ACC112 (cell line): ENCODE data around the gene GYPB.
"Not testable (repeated sequence)": the region's sequence is repeated elsewhere in the genome, so short reads cannot be mapped to it uniquely, and the experiment has no call there.

Source experiments
- H2AFZ ChIP-seq: fragments of 200-600 bp; sonication (generic); one replicate; pipeline ENCODE4 v1.6.0; 2017; ENCODE audit warnings: antibody characterized with exemption, low read length; ENCODE audit not compliant: unreplicated experiment
- H3K27ac ChIP-seq: fragments of 200-600 bp; sonication (generic); 2 replicates; pipeline ENCODE4 v1.5.1; 2014; ENCODE audit warnings: low read depth, mild to moderate bottlenecking, antibody characterized with exemption, low read length, moderate library complexity
- H3K27me3 ChIP-seq: fragments of 200-600 bp; sonication (generic); 2 replicates; pipeline ENCODE4 v1.6.1; 2014; ENCODE audit warnings: mild to moderate bottlenecking, antibody characterized with exemption, low read length, moderate library complexity, mixed read lengths; ENCODE audit not compliant: insufficient read depth
- H3K36me3 ChIP-seq: fragments of 200-600 bp; sonication (generic); 2 replicates; pipeline ENCODE4 v1.6.1; 2016; ENCODE audit warnings: mild to moderate bottlenecking, antibody characterized with exemption, low read length, moderate library complexity, mixed read lengths; ENCODE audit not compliant: insufficient read depth
- H3K4me1 ChIP-seq: fragments of 200-600 bp; sonication (generic); one replicate; pipeline ENCODE4 v1.6.1; 2016; ENCODE audit warnings: low read length, mixed read lengths; ENCODE audit not compliant: insufficient read depth, unreplicated experiment, control insufficient read depth
- H3K4me3 ChIP-seq: fragments of 200-600 bp; sonication (generic); 2 replicates; pipeline ENCODE4 v1.5.1; 2014; ENCODE audit warnings: mild to moderate bottlenecking, low read depth, low read length
- H3K79me2 ChIP-seq: fragments of 200-600 bp; sonication (generic); one replicate; pipeline ENCODE4 v1.6.0; 2016; ENCODE audit warnings: low read length; ENCODE audit not compliant: control insufficient read depth, unreplicated experiment, insufficient read depth

GYPB gene

DNA sequence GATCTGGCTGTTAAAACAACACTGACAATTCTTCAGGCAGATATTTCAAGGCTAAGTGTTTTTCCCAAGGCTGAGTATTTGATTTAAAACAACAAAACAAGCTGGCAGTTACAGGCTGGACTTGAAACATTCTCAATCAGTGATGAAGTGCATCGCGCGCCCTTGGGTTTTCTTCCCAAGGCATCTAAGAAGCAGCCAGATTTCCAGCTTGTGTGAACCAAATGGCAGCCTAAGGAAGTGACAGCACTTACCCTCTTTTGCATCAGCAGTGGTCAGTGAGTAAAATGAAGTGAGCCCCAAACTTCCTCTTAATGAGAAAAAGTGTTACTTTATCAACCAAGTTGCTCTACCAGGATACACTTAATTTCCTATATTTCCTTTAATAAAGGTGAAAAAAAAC, 12.2 kb upstream of the GYPB start:
- not testable (repeated sequence) for H3K4me1 ChIP-seq, H2AFZ ChIP-seq, H3K36me3 ChIP-seq

DNA sequence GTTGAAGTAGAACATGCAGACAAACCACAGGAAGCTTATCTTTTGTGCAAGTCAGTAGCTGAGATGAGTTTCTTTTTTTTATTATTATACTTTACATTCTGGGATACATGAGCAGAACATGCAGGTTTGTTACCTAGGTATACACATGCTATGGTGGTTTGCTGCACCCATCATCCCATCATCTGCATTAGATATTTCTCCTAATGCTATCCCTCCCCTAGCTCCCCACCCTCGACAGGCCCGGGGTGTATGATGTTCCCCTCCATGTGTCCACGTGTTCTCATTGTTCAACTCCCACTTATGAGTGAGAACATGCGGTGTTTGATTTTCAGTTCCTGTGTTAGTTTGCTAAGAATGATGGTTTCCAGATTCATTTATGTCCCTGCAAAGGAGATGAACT, 11.5 kb upstream of the GYPB start:
- H3K4me3 ChIP-seq, H3K36me3 ChIP-seq, H3K27ac ChIP-seq, H3K27me3 ChIP-seq, H3K79me2 ChIP-seq, H3K4me1 ChIP-seq, H2AFZ ChIP-seq: not testable (repeated sequence)

More for the DNA sequence above, 12.2 kb upstream of the GYPB start:
- not testable (repeated sequence) for H3K27ac ChIP-seq, H3K4me3 ChIP-seq, H3K27me3 ChIP-seq, H3K79me2 ChIP-seq

DNA sequence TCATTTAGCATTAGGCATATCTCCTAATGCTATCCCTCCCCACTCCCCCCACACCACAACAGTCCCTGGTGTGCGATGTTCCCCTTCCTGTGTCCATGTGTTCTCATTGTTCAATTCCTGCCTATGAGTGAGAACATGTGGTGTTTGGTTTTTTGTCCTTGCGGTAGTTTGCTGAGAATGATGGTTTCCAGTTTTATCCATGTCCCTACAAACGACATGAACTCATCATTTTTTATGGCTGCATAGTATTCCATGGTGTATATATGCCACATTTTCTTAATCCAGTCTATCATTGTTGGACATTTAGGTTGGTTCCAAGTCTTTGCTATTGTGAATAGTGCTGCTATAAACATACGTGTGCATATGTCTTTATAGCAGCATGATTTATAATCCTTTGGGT, 7.5 kb upstream of the GYPB start:
- H3K4me1 ChIP-seq, H3K36me3 ChIP-seq, H3K4me3 ChIP-seq, H3K27ac ChIP-seq, H3K27me3 ChIP-seq, H3K79me2 ChIP-seq, H2AFZ ChIP-seq: not testable (repeated sequence)

DNA sequence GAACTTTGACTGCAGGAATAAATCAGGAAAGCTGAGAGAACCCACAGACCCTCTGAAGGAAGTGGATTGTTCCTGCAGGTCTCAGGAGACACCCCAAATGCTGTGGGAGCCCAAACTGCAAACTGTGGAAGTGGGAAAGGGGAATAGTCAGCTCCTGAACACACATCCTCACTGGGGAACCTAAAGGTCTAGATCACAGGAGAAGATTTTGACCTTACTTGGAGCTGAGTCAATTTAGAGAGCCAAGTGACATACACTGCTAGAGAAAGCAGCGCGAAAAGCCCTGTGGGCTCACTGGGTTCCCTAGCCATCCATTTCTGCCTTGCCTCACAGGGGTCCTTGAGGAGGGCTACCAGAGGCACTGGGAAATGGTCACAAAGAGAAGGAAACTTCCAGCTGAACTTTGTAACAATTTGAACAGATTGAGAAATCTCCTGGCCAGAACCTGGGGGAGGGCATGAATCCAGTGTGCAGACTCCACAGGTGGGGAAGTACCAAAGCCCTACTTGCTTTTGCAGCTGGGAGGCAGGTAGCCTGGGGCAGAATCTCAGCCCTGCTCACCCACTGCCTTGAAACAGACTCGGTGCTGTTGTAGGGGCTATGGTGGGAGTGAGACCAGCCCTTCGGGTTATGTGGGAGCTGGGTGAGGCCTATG, 5.3 kb upstream of the GYPB start:
- H2AFZ ChIP-seq, H3K4me1 ChIP-seq, H3K4me3 ChIP-seq, H3K27ac ChIP-seq, H3K36me3 ChIP-seq, H3K27me3 ChIP-seq, H3K79me2 ChIP-seq: not testable (repeated sequence)

DNA sequence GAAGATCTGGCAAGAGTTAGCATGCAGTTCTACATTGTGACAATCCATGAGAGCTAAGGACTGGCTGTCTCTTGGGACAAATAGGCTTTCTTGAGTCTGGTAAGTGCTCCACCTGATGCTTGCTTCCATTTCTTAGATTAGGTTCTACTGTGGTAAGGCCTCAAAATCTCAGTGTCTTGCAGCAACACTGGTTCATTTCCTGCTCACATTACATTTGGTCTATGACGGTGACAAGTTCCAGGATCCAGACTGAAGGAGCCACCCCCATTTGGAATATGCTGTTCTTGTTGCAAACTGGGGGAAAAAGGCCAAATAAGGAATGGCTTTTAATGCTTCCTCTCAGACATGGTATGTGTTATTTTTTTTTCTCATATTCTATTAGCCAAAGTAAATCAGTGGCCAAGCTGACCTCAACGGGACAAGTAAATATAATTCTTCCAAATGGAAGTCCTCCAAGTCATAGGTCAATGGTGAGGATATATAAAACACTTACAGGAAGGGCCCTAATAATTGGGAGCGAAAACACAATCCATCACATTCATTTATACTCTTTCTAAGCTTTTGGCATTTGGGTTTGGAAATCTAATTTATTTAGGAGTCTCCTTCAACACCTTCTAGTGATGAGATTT, 3.7 kb upstream of the GYPB start:
- not testable (repeated sequence) for H3K4me3 ChIP-seq, H3K79me2 ChIP-seq, H2AFZ ChIP-seq, H3K27ac ChIP-seq, H3K36me3 ChIP-seq, H3K27me3 ChIP-seq, H3K4me1 ChIP-seq

DNA sequence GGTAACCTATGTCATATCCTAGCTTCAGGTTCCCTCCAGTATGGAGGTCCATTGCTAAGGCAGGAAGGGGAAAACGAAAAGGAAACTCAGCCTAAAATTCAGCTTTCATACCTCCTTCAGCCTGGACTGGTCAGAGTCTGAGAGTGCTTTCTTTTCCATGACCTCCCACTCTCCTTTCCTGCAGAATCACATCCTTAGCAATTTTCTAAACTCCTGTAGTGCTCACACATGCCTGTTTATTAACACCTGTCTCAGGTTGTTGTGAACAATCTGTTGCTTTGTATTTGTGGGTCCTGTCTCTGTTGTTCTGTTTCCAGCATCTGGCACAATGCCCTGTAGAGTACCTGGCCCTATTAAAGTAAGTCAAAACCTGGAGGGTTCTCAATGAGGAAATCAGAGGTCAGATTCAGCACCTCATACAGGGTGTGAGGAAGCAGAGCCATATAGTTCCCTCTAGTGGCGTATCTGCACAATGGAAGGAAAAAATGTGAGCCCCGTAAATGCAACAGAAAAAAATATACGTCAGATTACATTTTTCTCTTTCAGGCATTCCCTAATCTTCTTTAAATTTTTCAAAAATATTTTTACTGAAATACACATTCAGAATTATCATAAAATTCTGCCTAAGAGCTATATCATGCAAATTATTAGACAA, 2.3 kb upstream of the GYPB start:
- H3K4me3 ChIP-seq, H3K4me1 ChIP-seq, H3K36me3 ChIP-seq, H3K27ac ChIP-seq, H3K79me2 ChIP-seq, H2AFZ ChIP-seq, H3K27me3 ChIP-seq: not testable (repeated sequence)

DNA sequence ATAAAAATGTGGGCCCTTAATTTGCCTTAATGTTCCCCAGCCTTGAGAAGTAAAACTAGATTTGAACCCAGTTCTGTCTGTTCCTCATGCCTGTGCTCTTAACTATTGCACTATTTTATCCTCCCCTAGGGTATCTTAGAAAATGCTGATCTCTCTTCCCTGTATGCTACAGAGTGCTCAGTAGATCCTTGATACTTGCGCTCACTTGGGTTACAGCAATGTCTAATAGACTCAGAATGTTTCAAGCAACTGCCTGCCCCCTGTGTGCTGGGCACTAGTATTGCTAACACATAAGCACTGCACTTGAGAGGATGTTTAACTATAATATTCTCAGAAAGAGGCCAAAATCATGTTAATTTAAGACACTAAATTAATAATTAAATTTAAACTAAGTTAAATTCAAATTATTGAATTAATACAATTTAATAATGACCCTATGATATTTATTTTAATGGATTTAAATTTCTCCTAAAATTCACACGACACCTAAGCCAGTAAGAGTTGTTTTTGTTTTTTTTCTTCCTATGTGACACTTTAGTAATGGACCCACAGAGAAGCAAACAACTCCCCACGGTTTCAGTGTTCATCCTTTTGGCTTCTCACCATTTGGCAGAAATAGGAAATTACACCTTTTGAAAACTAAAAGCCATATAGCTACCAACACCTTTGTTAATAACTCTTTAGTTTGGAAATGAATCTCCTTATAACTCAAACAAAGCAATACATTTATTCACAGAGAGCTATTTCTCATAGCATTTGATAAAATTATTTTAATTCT, 768 bp downstream of the GYPB start:
- not testable (repeated sequence) for H2AFZ ChIP-seq, H3K4me3 ChIP-seq, H3K27me3 ChIP-seq, H3K79me2 ChIP-seq, H3K4me1 ChIP-seq, H3K27ac ChIP-seq, H3K36me3 ChIP-seq

DNA sequence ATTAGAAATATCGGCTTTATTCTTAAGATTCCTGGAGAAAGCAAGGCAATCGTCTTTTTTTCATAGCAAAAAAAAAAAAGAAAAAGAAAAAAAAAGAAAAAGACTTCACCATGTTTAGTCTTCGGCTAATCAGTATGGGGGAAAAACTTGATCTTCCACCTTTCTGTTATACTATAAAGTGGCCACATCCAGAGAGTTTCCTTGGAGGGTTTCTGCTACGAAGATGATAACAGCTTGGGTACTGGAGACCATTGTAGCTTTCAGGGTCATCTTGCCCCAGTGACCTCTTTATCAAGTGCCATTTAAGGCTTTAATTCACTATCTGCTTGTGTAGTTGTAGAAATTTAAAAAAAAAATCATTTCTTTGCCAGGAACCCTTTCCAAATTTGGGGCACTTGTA, 1.9 kb downstream of the GYPB start:
- not testable (repeated sequence) for H3K4me1 ChIP-seq, H3K79me2 ChIP-seq, H3K4me3 ChIP-seq, H3K27me3 ChIP-seq, H2AFZ ChIP-seq, H3K36me3 ChIP-seq, H3K27ac ChIP-seq

DNA sequence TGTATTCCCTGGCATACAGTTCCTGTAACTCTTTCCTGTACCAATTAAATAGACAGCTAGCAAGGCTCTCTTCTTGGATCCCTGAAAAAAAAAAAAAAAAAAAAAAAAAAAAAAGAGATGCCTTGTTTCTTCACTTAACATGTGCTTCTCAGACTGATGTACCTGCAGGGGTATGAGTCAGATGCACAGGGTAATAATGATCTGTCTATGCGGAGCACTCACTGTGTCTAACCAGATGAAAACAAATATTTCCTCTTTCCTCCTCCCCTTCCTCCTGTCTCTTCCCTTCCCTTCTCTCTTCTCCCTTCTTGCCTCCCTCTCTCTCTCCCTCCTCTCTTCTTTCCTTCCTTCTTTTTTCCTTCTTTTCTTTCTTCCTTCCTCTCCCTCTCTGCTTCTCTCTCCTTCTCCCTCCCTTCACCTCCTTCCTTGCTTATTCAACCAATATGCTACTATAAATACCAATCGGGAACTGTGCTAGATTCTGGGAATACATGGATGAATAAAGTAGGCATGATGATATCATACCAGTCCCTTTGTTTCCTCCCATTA, 3.0 kb downstream of the GYPB start:
- H3K36me3 ChIP-seq, H3K4me1 ChIP-seq, H3K79me2 ChIP-seq, H3K4me3 ChIP-seq, H2AFZ ChIP-seq, H3K27ac ChIP-seq, H3K27me3 ChIP-seq: not testable (repeated sequence)

DNA sequence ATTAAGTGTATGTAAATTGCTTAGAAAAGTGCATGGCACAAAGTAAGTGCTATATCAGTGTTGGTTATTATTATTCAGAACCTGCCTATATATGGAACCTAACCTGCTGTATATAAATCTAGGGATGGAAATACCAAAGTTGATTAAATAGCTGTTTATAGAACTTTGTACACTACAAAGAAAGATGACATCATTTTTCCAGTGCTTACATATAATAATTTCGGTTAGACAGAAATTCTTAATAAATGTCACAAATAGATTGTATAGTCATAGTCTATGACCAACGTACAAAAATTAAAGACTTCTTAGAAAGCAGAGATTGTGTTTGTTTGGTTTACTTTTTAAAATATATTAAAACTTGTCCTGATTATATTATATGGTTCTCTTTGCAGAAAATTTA, 4.4 kb downstream of the GYPB start:
- Histone ChIP-seq H3K27me3 (no peaks in the 10 kb centered on the region), H3K79me2 (no peaks in the 10 kb centered on the region), H3K36me3 (no peaks in the 10 kb centered on the region), H3K4me3 (no peak overlapping the region), H2AFZ (no peak overlapping the region), H3K4me1 (no peaks in the 10 kb centered on the region), H3K27ac (no peak overlapping the region)
